Right renal pelvis (tissue), 4 donors: ENCODE data around the gene DMAC2. TPM values are rescaled to one million over a fixed set of nuclear protein-coding genes. Genes with fewer than 3 reads are reported as not detected.
"Not testable (repeated sequence)": the region's sequence is repeated elsewhere in the genome, so short reads cannot be mapped to it uniquely, and the experiment has no call there.

Experiments used
- DNase-seq, 4 donors: peaks; one replicate each; pipeline ENCODE4 v3.0.0-alpha.2; 2013; ENCODE audit warnings: low read depth in 4 of 4, low spot score in 3 of 4, missing footprints in 1 of 4
- polyA plus RNA-seq, 4 donors: library from polyadenylated mRNA; unstranded; fragments of 120-200 nt; gene quantifications; one replicate each; pipeline ENCODE4 v1.2.1, GENCODE V29; 2013; ENCODE audit not compliant: insufficient read length in 4 of 4

The DMAC2 gene
- polyA plus RNA-seq, 4 donors, result 58.2 to 62.1 (median 59.2) TPM

- no peak for DNase-seq
Measured at GRCh38 chr19:41424335-41425173, 15.2 kb downstream of the DMAC2 start.

DNA sequence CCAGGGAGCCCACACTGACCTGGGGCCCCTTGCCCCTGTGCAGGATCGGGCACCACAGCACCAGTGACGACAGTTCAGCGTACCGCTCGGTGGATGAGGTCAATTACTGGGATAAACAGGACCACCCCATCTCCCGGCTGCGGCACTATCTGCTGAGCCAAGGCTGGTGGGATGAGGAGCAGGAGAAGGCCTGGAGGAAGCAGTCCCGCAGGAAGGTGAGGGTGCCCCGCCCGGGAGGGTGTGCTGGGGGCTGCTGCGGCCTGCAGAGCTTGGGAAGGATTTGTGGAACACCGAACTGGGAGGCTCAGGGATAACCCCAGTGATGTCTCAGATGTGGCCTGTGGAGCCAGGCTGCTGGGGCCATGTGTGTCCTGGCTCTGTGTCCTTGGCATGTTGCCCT lies 16.8 kb downstream of the DMAC2 start:
- DNase-seq, result no peak

DNA sequence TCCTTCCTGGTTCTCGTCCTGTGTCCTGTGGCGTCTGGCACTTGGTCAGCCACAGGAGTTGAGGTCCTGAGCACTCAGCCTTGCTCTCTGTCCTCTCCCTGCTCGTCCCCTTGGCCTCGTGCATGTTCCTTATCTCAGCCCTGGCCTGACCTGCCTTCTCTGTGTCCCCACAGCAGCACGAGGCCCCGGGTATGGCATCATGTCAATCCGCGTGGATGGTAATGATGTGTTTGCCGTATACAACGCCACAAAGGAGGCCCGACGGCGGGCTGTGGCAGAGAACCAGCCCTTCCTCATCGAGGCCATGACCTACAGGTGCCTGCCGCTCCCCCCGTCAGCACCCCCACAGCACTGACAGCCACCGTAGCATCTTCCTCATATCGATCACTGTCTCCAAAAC lies 17.3 kb downstream of the DMAC2 start:
- no peak for DNase-seq

- DNase-seq, result no peak
Measured at GRCh38 chr19:41421973-41422372, 17.7 kb downstream of the DMAC2 start.

DNA sequence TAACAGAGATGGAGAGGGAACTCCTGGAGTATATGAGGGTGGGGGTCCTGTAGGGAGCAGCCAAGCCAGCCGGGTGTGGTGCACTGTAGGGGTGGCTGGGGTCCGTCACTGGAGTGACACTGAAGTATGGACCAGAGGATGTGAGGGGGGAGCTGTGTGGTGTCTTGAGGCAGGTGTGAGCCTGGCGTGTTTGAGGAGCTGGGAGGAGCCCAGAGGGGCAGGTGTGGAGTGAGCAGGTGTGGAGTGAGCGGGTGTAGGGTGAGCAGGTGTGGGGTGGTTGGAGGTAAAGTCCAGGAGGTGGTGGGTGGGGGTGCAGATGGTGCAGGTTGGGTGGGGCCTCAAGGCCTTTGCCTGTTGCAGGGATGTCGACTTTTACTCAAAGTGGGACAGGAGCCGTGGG lies 18.4 kb downstream of the DMAC2 start:
- DNase-seq, result no peak

DNA sequence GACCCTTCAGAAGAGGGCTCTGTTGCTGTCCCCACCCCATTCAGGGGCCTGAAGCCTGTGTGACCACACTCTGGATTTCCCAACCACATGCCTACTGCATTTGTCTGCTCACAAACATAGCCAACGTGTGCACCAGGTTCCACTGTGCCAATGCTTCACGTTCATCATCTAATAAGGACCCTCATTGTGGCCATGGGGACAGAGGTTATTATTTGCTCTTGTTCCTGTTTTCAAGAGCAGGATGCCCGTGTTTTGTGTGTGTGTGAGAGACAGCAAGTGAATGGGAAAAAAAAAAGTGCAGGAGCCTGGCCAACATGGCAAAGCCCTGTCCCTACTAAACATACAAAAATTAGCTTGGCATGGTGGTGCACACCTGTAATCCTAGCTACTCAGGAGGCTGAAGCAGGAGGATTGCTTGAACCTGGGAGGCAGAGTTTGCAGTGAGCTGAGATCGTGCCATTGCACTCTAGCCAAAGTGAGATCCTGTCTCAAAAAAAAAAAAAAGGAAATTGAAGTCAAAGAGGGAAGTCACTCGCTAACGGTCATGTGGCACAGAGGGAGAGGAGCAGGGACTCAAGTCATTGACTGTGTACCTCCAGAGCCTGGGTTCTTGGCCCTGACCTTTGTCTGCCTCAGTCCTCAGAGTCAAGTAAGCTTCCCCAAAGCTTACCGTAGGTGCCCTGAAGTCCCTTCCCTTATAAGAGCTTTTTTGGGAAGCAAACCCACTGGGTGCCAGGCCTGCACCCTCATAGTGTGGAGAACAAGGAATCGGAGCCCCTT lies 19.4 kb downstream of the DMAC2 start:
- no peak for DNase-seq

DNA sequence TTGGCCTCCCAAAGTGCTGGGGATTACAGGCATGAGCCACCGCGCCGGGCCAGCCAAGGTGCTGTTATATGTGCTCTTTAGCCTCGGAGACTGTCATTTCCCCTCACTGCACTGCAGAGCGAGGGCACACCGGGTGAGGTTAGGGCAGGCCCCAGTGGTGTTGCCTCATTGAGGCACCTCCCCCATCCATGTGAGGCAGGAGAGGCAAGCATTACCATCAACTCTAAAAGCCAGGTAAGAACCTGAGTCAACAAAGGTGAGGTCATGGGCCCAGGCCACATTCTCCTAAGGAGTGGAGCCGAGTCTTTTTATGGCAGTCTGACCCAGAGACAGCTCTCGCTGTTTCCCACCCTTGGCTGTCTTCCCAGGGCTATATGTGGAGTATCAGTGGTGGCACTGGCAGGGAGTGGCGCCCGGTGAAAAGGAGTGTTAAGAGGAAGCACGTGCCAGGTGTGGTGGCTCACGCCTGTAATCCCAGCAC lies 23.5 kb downstream of the DMAC2 start:
- DNase-seq, result no peak

- no peak for DNase-seq
Measured at GRCh38 chr19:41415154-41415571, 24.5 kb downstream of the DMAC2 start.

- DNase-seq, result no peak
Measured at GRCh38 chr19:41414461-41414860, 25.3 kb downstream of the DMAC2 start.

DNA sequence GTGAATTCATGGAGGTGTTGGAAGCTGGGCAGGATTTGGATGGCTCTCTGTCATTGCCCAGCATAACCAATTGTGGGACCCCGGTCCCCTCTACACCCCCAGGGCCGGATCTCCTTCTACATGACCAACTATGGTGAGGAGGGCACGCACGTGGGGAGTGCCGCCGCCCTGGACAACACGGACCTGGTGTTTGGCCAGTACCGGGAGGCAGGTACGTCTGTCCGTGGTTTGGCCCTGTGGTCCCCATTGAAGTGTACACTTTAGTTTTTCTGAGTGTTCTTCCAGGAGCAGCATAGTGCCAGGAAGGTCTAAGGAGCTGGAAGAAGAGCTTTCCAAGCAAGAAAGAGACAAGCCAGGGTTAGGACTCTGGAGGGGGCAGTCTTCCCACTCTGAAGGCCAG lies 25.8 kb downstream of the DMAC2 start:
- DNase-seq, result no peak

DNA sequence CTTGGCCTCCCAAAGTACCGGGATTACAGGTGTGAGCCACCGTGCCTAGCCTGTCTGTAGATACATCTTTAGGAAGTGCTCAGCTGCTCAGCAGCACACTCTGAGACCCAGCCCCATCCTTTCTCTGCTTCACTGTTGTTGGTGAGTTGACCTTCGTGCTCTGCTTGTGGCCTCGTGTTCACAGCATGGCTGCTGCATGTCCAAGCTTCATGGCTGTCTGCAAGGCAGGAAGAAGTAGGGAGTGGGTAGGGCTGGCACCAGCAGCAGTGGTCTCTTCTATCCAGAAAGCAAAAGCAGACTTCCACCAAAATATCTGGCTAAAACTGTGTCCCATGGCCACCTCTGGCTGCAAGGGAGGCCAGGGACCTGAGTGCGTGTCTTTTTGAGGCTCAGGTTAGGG lies 26.8 kb downstream of the DMAC2 start:
- DNase-seq, result no peak

GRCh38 chr19:41411968-41412265 lies 27.8 kb downstream of the DMAC2 start:
- no peak for DNase-seq

DNA sequence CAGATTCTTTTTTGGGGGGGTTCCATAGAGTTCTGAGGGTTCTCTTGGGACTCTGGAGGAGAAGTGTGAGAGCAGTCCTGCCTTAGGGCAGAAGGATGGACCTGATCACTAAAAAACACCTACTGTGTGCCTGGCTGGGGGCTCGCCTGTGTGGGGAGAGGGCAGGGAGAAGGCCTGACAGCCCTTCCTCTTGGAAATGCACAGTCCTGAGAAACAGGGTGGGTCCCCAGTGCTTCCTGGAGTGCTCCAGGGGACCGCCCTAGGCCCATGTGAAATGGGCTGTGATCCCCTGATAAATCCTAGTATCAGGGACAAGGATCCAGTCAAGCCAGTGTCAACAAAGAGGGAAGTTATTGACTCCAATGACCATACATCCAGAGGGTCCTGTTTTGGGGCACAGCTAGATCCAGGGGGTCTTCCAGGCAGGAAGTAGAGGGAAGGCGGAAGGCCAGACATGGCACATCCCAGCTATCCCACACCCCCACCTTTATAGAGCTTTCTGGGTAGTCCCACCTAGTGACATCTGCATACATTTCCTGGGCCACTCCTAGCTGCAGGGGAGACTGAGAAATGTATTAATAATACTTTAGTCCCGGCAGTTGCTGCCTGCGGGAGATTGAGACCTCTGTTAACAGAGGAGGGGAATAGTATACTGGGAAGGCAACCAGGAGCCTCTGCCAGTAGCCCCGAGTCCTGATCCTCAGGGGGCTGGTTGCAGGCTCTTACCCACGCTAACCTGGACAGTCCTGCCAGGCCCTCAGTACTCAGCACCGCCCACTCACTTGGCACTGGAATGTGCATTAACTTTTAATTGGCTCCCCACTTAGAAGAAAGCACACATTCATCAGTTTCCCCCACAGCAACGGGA lies 28.4 kb downstream of the DMAC2 start:
- no peak for DNase-seq

DNA sequence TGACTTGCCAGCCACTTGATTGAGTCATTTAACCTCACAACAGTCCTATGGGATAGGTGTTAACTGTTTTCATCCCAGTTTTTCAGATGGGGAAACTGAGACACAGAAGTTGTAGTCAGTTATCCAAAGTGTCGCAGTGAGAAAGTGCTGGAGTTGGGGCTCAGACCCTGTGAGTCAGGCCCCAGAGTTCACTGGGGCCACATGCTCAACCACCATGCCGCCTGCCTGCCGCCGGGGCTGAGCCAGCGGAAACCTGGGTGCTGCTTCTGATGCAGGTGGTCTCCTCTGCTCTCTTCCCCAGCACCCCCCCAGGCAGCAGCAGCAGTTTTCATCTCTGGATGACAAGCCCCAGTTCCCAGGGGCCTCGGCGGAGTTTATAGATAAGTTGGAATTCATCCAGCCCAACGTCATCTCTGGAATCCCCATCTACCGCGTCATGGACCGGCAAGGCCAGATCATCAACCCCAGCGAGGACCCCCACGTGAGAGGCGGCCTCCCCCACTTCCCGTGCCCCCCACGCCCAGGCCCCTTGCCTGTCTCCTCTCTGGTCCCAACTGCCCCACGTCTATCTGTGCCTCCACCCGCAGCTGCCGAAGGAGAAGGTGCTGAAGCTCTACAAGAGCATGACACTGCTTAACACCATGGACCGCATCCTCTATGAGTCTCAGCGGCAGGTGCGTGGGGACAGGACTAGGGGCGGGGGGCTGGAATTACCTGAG lies 29.2 kb downstream of the DMAC2 start:
- DNase-seq, result no peak

DNA sequence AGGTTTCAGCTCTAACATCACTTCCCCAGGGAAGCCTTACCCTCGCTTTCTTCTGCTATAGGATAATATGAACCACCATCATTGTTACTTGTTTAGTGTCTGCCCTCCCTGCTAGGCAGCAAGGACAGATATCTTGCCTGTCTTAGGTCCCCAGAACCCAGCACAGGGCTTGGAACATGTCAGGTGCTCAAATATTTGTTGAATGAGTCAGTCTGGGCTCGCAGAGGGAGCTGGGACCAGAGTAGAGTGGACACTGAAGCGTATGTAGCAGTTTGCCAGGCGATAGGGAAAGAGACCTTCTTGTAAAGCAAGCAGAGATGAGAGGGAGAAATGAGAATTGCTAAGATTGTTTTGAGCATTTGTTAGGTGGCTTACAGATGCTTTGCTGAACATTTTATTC lies 30.4 kb downstream of the DMAC2 start:
- no peak for DNase-seq

GRCh38 chr19:41408846-41409245 lies 30.9 kb downstream of the DMAC2 start:
- DNase-seq, result not testable (repeated sequence)

- DNase-seq, result no peak
Measured at GRCh38 chr19:41408256-41408655, 31.5 kb downstream of the DMAC2 start.

DNA sequence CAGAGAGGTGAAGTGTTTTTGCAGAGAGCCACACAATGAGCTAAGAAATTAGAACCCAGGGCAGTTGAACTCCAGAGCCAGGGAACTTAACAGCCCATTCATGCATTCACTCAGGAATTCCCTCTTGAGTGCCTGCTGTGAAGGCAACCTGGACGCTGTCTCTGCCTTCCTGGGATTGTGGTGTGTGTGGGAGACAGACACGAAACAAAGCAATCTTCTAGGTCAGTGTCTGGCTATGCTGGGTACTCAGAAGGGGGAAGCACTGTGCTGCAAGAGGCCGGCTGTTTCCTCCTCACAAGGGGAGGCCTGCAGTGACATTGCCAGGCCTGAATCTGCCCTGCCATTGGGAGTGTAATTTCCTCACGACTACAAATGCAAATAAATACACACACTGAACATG lies 32.4 kb downstream of the DMAC2 start:
- DNase-seq, result no peak

DNA sequence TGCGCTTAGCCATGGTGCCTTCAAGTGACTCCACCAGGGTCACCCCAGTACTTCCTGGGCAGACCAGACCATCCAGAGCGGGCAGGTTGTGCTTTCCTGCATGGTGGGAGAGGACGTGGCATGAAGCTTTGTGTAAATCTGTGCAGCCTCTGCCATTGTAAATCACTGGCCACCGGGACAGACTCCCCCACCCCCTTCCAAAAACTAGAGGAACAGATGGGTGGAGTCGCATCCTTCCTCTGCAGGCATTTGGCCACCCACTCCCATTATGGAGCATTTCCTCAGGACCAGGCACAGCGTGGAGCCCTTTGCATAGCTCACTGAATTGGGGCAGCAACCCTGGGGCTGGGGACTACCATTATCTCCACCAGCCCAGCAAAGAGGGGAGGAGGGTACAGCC lies 33.9 kb downstream of the DMAC2 start:
- no peak for DNase-seq

DNA sequence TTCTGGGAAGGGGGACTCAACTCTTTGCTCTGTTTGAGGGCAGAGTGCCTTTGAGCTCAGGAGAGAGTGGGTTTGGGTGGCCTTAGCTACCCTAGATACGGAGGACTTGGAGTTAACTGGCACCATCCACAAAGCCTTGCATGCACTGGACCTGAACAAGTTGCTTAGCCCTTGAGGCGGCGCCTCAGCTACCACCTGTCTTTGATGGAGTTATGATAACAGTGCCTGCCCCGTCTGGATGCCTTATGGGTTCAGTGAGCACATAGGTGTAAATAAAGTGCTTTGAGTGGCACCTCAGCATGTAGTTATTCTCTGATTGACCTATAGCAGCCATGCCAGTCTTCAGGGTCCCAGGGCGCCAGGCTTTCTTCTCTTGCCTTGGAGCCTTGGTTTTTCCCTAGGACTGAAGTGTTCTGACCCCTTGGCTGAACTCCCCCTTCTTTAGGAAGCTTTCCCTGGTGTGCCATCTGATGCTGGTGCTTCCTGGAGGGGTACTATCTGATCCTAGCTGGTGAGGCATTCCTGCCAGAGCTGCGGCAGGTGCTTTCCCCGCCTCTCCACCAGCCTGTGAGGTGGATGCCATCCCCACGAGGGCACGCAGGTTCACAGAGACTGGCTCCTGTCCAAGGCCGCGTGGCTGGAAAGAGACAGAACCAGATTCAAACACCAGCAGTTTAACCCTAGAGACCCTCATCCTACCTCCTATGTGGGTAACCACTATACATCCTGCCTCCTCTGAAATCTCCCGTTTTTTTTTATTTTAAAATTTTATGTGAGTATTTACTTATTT lies 36.3 kb downstream of the DMAC2 start:
- no peak for DNase-seq
